Activated T-helper 2 cell treated with anti-CD3 and anti-CD28 coated beads, Interferon-gamma antibody, Interleukin-2, Interleukin-4, amounts not matched to agents 10 μg/mL and 5 μg/mL and 100 μg/mL, durations not matched to agents 14 hours and 24 hours and 36 hours (primary cell): ENCODE results near the gene RADIL. TPM values are rescaled to one million over a fixed set of nuclear protein-coding genes. Genes with fewer than 3 reads are reported as not detected.

Experiments used
- DNase-seq: peaks from one replicate; pipeline ENCODE4 v3.0.0; 2021; ENCODE audit warnings: low spot score
- H3K27ac Mint-ChIP-seq: one replicate; pipeline ENCODE4 v1.8.0; 2021; ENCODE audit warnings: mixed read lengths
- H3K27me3 Mint-ChIP-seq: one replicate; pipeline ENCODE4 v1.8.0; 2021; ENCODE audit warnings: low read depth, mixed read lengths
- H3K36me3 Mint-ChIP-seq: one replicate; pipeline ENCODE4 v1.8.0; 2021; ENCODE audit warnings: low read depth, mixed read lengths
- H3K4me1 Mint-ChIP-seq: one replicate; pipeline ENCODE4 v1.8.0; 2021; ENCODE audit warnings: low read depth, mixed read lengths
- H3K4me3 Mint-ChIP-seq: one replicate; pipeline ENCODE4 v1.8.0; 2021; ENCODE audit warnings: low read depth, mild to moderate bottlenecking, moderate library complexity, mixed read lengths
- H3K9me3 Mint-ChIP-seq: one replicate; pipeline ENCODE4 v1.8.0; 2021; ENCODE audit warnings: mixed read lengths
- intact Hi-C: fragments of 100-400 bp; cut with micrococcal nuclease; formaldehyde crosslinking; loops from one replicate; pipeline ENCODE4 v1.15.1; 2023
- total RNA-seq: library from RNA; stranded (reverse); gene quantifications from 2 replicates; pipeline ENCODE4 v1.2.3, GENCODE V29; 2022

Gene RADIL
- total RNA-seq, 1 donor from 2014 or later: 0.16 TPM

- Mint-ChIP-seq H3K27ac (no peak overlapping the region), H3K4me1 (no peaks in the 10 kb centered on the region), H3K36me3 (peaks cover 29% of the 10 kb centered on the region), H3K27me3 (no peaks in the 10 kb centered on the region), H3K9me3 (no peaks in the 10 kb centered on the region), H3K4me3 (no peak overlapping the region)
- no peak for DNase-seq
- intact Hi-C loops: no loop called here
Measured at GRCh38 chr7:4785371-4785770, 98.1 kb downstream of the RADIL start.

- Mint-ChIP-seq H3K36me3 (peaks cover 25% of the 10 kb centered on the region), H3K9me3 (no peaks in the 10 kb centered on the region)
- intact Hi-C loops: no loop called here
Measured at GRCh38 chr7:4784799-4785198, 98.7 kb downstream of the RADIL start.

GRCh38 chr7:4783762-4784351 lies 99.7 kb downstream of the RADIL start:
- Mint-ChIP-seq H3K27me3 (no peaks in the 10 kb centered on the region), H3K27ac (no peak overlapping the region), H3K4me3 (no peak overlapping the region), H3K9me3 (no peaks in the 10 kb centered on the region), H3K4me1 (no peaks in the 10 kb centered on the region), H3K36me3 (peaks cover 25% of the 10 kb centered on the region)
- no peak for DNase-seq
- intact Hi-C loops: no loop called here

More at GRCh38 chr7:4784799-4785198, 98.7 kb downstream of the RADIL start:
- Mint-ChIP-seq H3K27me3 (no peaks in the 10 kb centered on the region), H3K4me1 (no peaks in the 10 kb centered on the region), H3K4me3 (no peak overlapping the region), H3K27ac (no peak overlapping the region)
- DNase-seq: no peak

- Mint-ChIP-seq H3K4me1 (peaks cover 2% of the 10 kb centered on the region), H3K4me3 (no peak overlapping the region), H3K36me3 (peaks cover 27% of the 10 kb centered on the region), H3K9me3 (no peaks in the 10 kb centered on the region), H3K27me3 (no peaks in the 10 kb centered on the region), H3K27ac (no peak overlapping the region)
- no peak for DNase-seq
- intact Hi-C loops: no loop called here
Measured at GRCh38 chr7:4783292-4783652, 100.2 kb downstream of the RADIL start.

GRCh38 chr7:4782333-4783291 lies 100.9 kb downstream of the RADIL start:
- intact Hi-C loops: no loop called here
- Mint-ChIP-seq H3K27ac (no peak overlapping the region), H3K4me1 (peaks cover 9% of the 10 kb centered on the region), H3K36me3 (peaks cover 30% of the 10 kb centered on the region), H3K9me3 (no peaks in the 10 kb centered on the region), H3K27me3 (no peaks in the 10 kb centered on the region), H3K4me3 (no peak overlapping the region)
- DNase-seq: no peak

- intact Hi-C loops: no loop called here
- H3K27ac Mint-ChIP-seq: no peak overlapping the region
- peaks cover 16% of the 10 kb centered on the region for H3K4me1 Mint-ChIP-seq
- H3K36me3 Mint-ChIP-seq: peaks cover 33% of the 10 kb centered on the region
- H3K4me3 Mint-ChIP-seq: no peak overlapping the region
- H3K9me3 Mint-ChIP-seq: no peaks in the 10 kb centered on the region
- DNase-seq: no peak
- H3K27me3 Mint-ChIP-seq: no peaks in the 10 kb centered on the region
Measured at GRCh38 chr7:4781366-4782069, 102.0 kb downstream of the RADIL start.

GRCh38 chr7:4779118-4779517 lies 104.4 kb downstream of the RADIL start:
- Mint-ChIP-seq H3K9me3 (no peaks in the 10 kb centered on the region), H3K36me3 (peaks cover 38% of the 10 kb centered on the region), H3K27ac (no peak overlapping the region), H3K27me3 (no peaks in the 10 kb centered on the region), H3K4me1 (peaks cover 29% of the 10 kb centered on the region), H3K4me3 (no peak overlapping the region)
- intact Hi-C loops: no loop called here
- DNase-seq: no peak

- Mint-ChIP-seq H3K36me3 (peaks cover 27% of the 10 kb centered on the region), H3K4me1 (peaks cover 31% of the 10 kb centered on the region), H3K9me3 (no peaks in the 10 kb centered on the region), H3K27me3 (no peaks in the 10 kb centered on the region), H3K27ac (peak overlapping the region; percentile 96), H3K4me3 (peak overlapping the region; percentile 95)
- intact Hi-C loops: loop anchor here (1.0 kb wide), 3 partner anchors 30 to 197 kb away; no protein-coding TSS in a partner anchor
- DNase-seq: peak; percentile 53
Measured at GRCh38 chr7:4775848-4776623, 107.5 kb downstream of the RADIL start.

GRCh38 chr7:4775250-4775847 lies 108.2 kb downstream of the RADIL start, which contains the start of gene AP5Z1:
TSS of gene AP5Z1 (plus strand) at chr7:4775623. CDS start at chr7:4775716, 93 bp downstream.
- Mint-ChIP-seq H3K4me3 (peak within 1 kb of the TSS; percentile 95), H3K36me3 (peaks cover 22% of the 10 kb centered on the region), H3K27ac (peak within 1 kb of the TSS; percentile 96), H3K4me1 (peaks cover 31% of the 10 kb centered on the region), H3K9me3 (no peaks in the 10 kb centered on the region), H3K27me3 (no peaks in the 10 kb centered on the region)
- intact Hi-C loops: loop anchor here (1.0 kb wide), 3 partner anchors 29 to 198 kb away; no protein-coding TSS in a partner anchor
- peak; percentile 90 for DNase-seq

GRCh38 chr7:4774658-4775249 lies 108.8 kb downstream of the RADIL start:
- H3K27me3 Mint-ChIP-seq: no peaks in the 10 kb centered on the region
- H3K27ac Mint-ChIP-seq: peak overlapping the region; percentile 96
- peaks cover 31% of the 10 kb centered on the region for H3K4me1 Mint-ChIP-seq
- no peak for DNase-seq
- no peaks in the 10 kb centered on the region for H3K9me3 Mint-ChIP-seq
- peaks cover 22% of the 10 kb centered on the region for H3K36me3 Mint-ChIP-seq
- intact Hi-C loops: loop anchor here (1.0 kb wide), 3 partner anchors 28 to 199 kb away; no protein-coding TSS in a partner anchor
- H3K4me3 Mint-ChIP-seq: peak overlapping the region; percentile 95

- no peak for DNase-seq
- Mint-ChIP-seq H3K27ac (peak overlapping the region; percentile 96), H3K4me1 (peaks cover 31% of the 10 kb centered on the region), H3K36me3 (peaks cover 22% of the 10 kb centered on the region), H3K4me3 (peak overlapping the region; percentile 95), H3K27me3 (no peaks in the 10 kb centered on the region), H3K9me3 (no peaks in the 10 kb centered on the region)
- intact Hi-C loops: no loop called here
Measured at GRCh38 chr7:4774007-4774406, 109.5 kb downstream of the RADIL start.
